ENCODE measurements around the gene GRK5.

- TF ChIP-seq EZH2 (IDR thresholded peaks at IDR 0.05; ENCODE audit: insufficient read depth, poor library complexity, severe bottlenecking) (no peak), EZH2phosphoT487 (IDR thresholded peaks at IDR 0.05; ENCODE audit: insufficient read depth, low read depth) (no peak)
These were observed 145.4 kb downstream of the GRK5 start for GRCh38 chr10:119352807-119353206.
